CD4-positive, alpha-beta T cell treated with Interleukin-6 at 100 ng/mL for 8 hours (primary cell): ENCODE data around the gene PRIMA1.

ENCODE experiments used
- DNase-seq: peaks from one replicate; pipeline ENCODE4 v3.0.0-alpha.2; 2020; ENCODE audit warnings: mixed read lengths, low spot score

PRIMA1 gene

DNA sequence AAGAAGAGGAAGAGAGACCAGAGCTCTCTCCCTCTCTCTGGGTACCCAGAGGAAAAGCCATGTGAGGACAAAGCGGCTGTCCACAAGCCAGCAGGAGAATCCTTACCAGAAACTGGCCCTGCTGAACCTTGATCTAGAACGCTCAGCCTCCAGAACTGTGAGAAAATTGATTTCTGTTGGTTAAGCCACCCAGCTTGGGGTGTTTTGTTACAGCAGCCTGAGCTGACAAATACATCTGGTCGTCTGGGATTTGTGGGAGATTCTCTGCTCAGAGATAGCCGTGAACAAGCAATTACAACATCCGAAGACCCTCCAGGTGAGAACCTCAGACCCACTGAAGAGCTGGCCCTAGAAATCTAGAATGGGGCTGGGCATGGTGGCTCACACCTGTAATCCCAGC lies 6.5 kb upstream of the PRIMA1 start:
- no peak for DNase-seq

GRCh38 chr14:93793555-93794324 lies 5.5 kb upstream of the PRIMA1 start:
- DNase-seq: no peak

DNA sequence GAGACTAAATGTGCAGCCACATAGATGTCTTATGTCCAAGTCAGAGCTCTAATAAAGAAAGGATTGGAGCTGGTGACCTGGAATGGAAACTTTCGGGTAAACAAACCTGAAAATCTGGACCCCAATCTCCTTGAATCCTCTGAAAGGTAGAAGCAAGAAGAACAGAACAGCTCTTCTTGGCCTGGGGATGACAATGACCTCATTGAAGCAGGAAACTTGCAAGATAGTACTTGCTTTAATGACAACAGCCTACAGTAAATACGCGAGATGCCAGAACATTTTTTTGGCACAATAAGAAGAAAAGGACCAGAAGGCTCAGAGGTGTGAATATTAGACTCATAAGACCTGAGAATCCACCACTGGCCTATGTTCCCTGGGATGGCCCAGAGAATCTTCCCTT lies 4.1 kb upstream of the PRIMA1 start:
- DNase-seq: no peak

DNA sequence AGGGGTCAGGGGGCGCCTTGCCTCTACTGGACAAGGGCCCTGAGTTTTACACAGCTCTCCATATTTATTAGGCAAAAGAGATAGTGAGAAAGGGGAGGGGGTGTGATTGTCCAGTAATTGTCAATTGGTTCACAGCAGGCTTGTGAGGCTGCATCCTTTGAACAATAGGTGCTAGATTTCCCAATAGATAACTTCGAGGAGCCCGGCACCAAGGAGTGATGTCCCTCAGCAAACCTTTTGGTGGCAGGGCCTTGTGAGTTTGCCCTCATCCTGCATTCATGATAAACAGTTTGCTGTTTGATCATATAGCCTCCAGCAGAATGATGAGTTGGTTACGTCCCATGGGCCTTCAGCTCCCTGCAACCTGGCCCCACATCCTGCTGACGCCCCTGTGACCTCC lies 2.7 kb upstream of the PRIMA1 start:
- no peak for DNase-seq

GRCh38 chr14:93789228-93790130 lies 1.2 kb upstream of the PRIMA1 start:
- no peak for DNase-seq

DNA sequence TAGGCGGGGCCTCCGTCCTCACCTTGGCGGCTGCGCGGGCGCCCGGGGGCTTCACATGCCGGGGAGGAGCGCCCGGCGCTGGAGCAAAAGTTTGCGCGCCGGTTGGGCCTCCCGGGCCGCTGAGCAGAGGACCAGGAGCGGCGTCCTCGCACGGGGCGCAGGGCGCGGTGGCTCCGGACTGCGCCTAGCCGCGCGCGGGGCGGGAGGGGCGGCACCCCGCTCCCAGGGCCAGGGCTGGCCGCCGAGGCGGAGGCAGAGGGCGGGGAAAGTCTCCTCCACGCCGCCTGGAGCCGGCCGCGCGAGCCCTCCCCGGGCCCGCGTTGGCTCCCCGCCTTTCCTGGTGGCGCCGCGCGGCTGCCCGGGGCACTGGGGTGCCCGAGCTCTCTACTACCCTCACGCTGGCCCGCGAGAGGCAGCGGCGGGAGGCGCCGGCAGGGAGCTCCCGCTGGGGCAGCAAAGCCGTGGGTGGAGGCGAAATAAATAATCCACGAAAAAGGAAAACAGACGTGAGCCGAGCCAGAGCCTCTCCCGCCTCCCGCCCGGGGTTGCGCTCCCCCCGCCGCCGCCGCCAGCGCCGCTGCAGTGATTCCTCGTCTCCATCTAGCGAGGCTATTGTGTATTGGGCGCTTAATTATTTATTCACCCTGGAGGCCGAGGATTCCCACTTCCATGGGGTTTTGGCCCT lies 400 bp upstream of the PRIMA1 start:
- no peak for DNase-seq

DNA sequence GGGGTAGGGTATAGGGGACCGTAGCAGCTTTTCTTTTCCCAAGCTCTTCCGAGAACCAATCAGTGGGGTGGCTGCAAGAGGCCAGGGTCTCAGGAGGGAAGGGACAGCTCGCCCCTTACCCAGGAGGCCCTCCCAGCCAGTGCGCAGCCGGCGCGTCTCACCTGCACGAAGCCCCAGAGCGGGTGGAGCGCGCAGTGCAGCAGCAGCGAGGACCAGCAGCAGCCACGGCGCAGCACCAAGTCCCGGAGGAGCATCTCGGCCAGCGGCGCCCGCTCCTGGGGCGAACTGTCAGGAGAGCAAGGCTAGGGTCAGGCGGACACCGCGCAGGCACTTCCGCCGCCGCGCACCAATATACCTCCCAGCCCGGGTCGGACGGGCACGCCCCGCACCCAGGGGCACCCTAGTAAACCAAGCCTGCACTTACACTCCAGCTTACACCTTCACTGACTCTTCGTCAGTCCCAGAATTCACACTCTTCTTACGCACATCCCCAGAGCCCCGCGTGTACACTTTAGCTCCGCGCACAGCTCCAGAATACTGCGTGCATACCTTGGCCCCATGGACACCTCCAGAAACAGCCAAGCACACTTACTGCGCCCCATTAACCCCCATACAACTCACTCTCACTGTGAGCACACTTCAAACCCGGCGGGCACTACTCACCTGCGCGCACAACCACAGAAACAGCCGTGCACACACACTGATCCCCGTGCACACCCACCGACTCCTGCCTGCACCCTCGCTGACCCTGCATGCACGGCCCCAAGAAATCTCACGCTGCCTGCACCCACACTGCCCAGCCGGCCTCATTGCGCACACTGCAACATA lies 606 bp downstream of the PRIMA1 start:
- DNase-seq: no peak

DNA sequence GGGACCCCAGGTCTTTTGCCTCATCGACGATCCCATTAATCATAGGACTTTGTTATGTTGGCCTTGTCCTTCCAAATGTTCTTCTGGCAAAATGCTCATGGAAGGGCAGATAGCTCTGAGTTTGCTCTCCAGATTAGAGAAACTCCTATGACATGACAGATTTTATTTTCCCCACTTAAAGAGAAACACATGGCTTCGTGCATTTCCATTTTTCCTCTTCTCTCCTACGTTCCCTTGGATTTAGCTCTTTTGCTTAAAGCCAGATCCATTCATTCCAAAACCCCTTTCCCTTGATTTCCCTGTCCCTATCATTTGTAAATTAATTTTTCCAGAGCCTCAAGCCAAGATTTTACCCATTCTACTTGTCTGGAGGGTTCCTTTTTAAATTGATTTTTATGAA lies 2.9 kb downstream of the PRIMA1 start:
- DNase-seq: no peak

- DNase-seq: no peak
These were observed 3.4 kb downstream of the PRIMA1 start for GRCh38 chr14:93784878-93785277.

GRCh38 chr14:93780813-93781400 lies 7.4 kb downstream of the PRIMA1 start:
- DNase-seq: no peak

DNA sequence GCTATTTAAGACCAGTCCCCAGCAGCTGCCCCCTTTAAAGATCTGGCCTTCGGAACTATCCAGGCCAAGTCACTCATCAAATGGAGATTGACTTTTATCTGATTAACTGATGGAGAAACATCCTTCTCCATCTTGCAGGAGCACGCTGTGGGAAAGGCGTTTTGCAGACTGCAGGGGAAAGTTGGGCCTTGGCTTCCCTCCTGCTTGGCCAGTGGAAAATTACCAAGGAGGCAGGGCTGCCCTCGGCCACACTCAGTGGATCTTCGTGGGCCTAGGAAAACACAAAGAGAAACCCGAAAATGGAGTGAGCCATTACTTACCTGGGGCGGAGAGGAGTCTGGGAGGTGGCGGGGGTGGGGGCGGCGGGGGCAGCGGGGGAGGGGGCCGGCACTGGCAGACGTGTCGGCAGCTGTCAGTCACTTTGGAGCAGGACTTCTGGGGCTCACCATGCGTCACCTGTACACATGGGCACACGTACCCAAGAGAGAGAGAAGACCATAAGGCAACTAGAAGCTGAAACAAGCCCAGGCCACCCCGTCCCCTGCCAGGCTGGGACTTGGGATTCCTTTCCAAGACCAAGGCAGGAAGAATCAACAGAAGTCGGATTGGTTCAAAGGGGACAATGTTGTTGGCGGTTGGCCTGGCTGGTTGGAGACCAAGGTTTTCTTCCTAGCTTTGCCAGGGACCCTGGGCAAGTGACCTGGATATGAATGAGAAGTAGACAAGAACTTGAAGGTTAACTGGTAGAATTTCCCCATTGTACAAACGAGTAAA lies 9.2 kb downstream of the PRIMA1 start:
- no peak for DNase-seq

- no peak for DNase-seq
These were observed 9.8 kb downstream of the PRIMA1 start for GRCh38 chr14:93778453-93778852.

DNA sequence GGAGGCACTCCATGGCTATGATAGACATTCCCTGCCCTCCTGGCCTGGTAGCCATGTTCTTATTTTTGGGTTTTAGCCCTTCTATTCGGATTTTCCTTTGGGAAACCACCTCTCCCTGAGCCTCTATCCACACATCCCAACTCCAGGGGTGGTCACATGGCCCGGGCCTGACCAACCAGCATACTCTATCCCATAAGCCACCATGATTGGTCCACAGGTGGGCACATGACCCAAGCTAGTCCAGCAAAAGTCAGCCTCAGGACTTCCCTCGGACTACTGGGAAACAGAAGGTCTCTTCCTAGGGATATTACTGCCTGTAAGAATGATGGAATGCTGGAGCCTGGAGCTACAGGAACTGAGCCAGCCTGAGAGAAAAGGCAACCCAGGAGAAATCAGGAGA lies 12.5 kb downstream of the PRIMA1 start:
- DNase-seq: no peak

DNA sequence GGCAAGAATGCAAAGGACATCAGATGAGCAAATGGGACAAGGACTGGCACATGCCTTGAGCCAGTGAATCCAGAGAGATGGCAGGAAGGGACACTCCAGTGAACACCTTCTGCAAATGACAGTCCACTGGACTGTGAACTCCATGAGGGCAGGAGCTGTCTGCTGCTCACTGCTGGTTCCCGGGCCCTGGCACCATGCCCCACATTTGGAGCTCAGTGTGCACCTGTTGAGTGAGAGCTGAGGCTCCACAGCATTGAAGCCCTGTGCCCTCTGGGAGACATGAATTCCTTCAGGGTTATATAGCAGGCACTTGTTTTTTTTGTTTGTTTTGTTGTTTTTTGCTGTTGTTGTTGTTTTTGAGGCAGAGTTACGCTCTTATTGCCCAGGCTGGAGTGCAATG lies 13.1 kb downstream of the PRIMA1 start:
- no peak for DNase-seq

- no peak for DNase-seq
These were observed 16.0 kb downstream of the PRIMA1 start for GRCh38 chr14:93772263-93772662.

DNA sequence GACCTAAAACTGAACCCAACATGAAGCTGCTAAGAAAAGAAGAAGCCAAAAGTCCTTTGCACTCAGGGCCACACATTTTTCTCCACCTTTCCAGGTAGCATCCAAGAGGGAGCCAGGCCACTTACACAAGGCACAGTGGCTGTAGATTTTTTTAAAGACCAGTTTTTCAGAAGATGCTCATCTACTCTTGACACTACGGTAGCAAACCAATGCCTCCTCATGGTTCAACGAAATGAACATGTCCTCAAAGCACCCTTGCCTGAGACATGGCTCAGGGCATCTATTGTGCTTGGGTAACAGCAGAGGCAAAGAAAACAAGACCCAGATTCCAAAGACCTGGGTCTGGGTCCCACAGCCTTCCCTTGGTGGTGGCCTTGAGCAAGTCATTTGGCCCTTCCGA lies 22.3 kb downstream of the PRIMA1 start:
- DNase-seq: no peak

DNA sequence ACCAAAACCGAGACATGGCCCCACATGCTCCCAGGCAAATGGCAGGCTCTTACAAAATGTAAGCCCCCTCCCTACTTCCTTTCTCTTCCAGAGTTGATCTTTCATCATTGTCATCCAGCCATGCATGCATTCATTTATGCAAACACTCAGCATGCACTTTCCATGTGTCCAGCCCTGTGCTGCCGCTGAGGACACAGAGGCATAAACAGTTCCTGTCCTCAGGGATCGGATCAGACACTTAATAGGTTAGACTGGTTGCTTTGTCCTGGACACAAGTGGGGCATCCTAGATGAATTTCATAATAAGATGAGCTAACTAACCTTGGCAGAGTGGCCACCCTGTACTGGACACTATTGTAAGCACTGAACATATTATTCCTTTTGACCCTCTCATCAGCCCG lies 23.1 kb downstream of the PRIMA1 start:
- DNase-seq: no peak

DNA sequence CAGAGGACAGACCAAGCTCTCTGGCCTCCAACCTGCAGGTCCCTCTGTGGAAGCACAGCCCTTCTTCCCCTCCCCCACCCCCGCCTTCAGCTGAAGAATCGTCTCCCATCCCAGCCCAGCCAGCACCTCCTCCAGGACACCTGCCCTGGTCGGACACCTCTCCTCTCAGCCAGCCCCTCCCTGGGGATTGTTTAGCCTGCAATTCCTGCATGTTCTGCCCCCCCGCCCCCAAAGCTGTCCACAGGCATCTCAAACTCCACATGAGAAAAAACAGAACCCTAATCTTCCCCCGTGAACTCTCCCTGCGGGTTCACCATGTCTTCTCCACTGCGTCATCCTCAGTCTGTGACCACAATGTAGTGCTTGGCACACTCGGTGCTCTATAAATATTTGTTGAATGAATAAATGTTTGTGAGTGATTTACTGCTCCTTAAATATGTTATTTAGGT lies 24.1 kb downstream of the PRIMA1 start:
- no peak for DNase-seq

DNA sequence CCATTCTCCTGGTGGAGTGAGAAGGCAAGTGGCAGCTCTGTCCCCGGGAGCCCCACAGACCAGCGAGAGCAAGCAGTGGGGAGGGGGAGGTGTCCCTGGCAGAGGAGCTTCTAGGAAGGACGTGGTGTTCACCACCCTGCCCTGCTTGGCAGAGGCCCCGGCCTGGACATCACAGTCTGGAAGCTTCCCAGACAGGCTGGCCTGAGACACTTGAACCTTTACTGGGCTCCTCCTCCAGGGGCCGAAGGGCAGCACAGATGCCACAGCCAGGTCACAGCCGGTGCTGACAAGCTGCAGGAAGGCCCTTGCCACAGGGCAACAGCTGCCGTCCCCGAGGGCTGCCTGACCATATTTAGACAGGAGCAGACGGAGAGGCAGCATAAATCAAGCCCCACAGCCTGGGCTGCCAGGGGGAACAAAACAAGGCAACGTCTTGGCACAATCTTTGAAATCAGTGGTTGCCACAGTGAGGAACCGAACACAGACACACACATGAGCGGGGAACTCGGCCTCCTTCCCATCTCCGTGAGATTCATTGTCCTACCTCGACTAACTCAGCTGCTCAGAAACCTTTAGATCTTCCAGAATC lies 28.5 kb downstream of the PRIMA1 start:
- no peak for DNase-seq

DNA sequence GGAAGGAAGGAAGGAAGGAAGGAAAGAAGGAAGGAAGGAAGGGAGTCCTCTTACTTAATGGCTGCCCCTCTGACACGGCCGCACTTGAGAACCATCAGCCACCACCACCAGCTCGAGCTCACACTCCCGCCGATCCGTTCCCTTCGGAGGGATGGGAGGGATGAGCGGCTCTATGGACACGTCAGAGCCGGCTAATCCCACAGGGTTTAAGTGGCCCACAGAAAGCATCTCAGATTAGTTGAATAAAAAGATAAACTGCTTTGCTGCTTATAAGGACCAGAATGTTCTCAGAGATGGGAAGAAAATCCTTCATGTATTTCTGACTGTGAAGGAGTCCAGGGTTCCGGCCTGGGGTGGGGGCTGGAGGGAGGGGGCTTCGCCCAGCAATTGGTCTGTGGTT lies 31.1 kb downstream of the PRIMA1 start:
- DNase-seq: no peak
